Breast epithelium (tissue), 3 donors: Measurements from ENCODE around the gene AK1.

ENCODE experiments used
- POLR2A ChIP-seq: fragments of 450-650 bp; IDR thresholded peaks from one replicate; pipeline ENCODE4 v1.6.1; 2016; ENCODE audit warnings: antibody characterized with exemption, mild to moderate bottlenecking, moderate library complexity
- TF ChIP-seq, protein P1 (sequence below), 3 donors: fragments of 450-650 bp; IDR thresholded peaks; one replicate each; pipeline ENCODE4 v1.5.1; 2016 to 2017; ENCODE audit warnings: antibody characterized with exemption in 3 of 3, mild to moderate bottlenecking in 3 of 3, moderate library complexity in 3 of 3

DNA sequence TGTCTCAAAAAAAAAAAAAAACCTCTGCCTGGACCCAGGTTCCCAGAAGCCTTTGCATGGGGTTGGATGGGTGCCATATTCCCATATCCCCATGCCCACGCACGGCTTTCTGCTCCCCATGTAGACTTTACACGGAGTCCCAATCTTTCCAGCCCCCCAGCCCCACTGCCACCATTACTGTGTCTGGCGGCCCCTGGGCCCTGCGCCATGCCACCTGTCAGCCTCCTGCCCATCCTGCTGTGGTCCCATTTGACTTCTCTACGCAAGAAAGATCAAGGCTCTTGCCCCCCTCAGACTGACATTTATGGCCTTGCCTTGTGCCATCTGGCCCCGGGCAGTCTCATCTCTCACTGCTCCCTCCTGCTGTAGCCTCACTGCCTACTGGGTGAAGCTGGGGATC, 6.5 kb upstream of the AK1 start:
- TF ChIP-seq, protein P1, sequence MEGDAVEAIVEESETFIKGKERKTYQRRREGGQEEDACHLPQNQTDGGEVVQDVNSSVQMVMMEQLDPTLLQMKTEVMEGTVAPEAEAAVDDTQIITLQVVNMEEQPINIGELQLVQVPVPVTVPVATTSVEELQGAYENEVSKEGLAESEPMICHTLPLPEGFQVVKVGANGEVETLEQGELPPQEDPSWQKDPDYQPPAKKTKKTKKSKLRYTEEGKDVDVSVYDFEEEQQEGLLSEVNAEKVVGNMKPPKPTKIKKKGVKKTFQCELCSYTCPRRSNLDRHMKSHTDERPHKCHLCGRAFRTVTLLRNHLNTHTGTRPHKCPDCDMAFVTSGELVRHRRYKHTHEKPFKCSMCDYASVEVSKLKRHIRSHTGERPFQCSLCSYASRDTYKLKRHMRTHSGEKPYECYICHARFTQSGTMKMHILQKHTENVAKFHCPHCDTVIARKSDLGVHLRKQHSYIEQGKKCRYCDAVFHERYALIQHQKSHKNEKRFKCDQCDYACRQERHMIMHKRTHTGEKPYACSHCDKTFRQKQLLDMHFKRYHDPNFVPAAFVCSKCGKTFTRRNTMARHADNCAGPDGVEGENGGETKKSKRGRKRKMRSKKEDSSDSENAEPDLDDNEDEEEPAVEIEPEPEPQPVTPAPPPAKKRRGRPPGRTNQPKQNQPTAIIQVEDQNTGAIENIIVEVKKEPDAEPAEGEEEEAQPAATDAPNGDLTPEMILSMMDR (IDR thresholded peaks at IDR 0.05) = no peak
- no peak for TF ChIP-seq POLR2A
